CD4-positive, alpha-beta T cell (primary cell): Measurements from ENCODE around the gene GLYR1. TPM values are rescaled to one million over a fixed set of nuclear protein-coding genes. Genes with fewer than 3 reads are reported as not detected.

Experiments
- ATAC-seq: fragments of 200-7000 bp; cut with Tn5 transposase; one replicate; pipeline ENCODE4 v1.10.0; 2022; ENCODE audit warnings: mild to moderate bottlenecking; ENCODE audit not compliant: poor library complexity
- CTCF ChIA-PET: fragments of 350-600 bp; sonication (Branson Sonifier 250); formaldehyde crosslinking; loops from one replicate; lab custom pipeline; 2021; ENCODE audit warnings: antibody characterized with exemption, inconsistent platforms; lab: Charles Lee
- POLR2A ChIA-PET: fragments of 350-600 bp; sonication (Branson Sonifier 250); formaldehyde crosslinking; loops from one replicate; lab custom pipeline; 2021; ENCODE audit warnings: antibody characterized with exemption, inconsistent platforms; lab: Charles Lee
- DNase-seq, 14 experiments: peaks; one replicate each; pipeline ENCODE4 v3.0.0-alpha.2; 2013 to 2020; ENCODE audit warnings: mixed read lengths in 2 of 14
- H3K27ac ChIP-seq, 2 donors: one replicate each; pipeline versions ENCODE4 v1.5.1 to v1.7.0; 2013; ENCODE audit warnings: low read length in 2 of 2, low read depth in 1 of 2, mild to moderate bottlenecking in 1 of 2
- H3K27me3 ChIP-seq, 2 experiments: 1 replicate in 1 of 2; 2 replicates in 1 of 2; pipeline versions ENCODE4 v1.6.1 to v1.7.0; 2013; ENCODE audit warnings: low read length in 2 of 2, control low read depth in 1 of 2, mild to moderate bottlenecking in 1 of 2, moderate library complexity in 1 of 2; ENCODE audit not compliant: insufficient read depth in 2 of 2, control insufficient read depth in 1 of 2
- H3K36me3 ChIP-seq: one replicate; pipeline ENCODE4 v1.6.1; 2013; ENCODE audit warnings: low read length, control low read depth; ENCODE audit not compliant: insufficient read depth
- H3K4me1 ChIP-seq: one replicate; pipeline ENCODE4 v1.6.1; 2013; ENCODE audit warnings: low read length, control low read depth; ENCODE audit not compliant: insufficient read depth
- H3K4me3 ChIP-seq: one replicate; pipeline ENCODE4 v1.5.1; 2013; ENCODE audit warnings: mild to moderate bottlenecking, low read length, moderate library complexity
- H3K9me3 ChIP-seq, 2 experiments: 1 replicate in 1 of 2; 2 replicates in 1 of 2; pipeline versions ENCODE4 v1.6.1 to v1.7.0; 2013; ENCODE audit warnings: low read length in 2 of 2, mild to moderate bottlenecking in 2 of 2, control low read depth in 1 of 2, moderate library complexity in 1 of 2; ENCODE audit not compliant: control insufficient read depth in 1 of 2, insufficient read depth in 1 of 2
- H3K27ac Mint-ChIP-seq: one replicate; pipeline ENCODE4 v1.8.0; 2020; ENCODE audit warnings: mixed read lengths
- H3K27me3 Mint-ChIP-seq: one replicate; pipeline ENCODE4 v1.8.0; 2021; ENCODE audit warnings: mixed read lengths
- H3K36me3 Mint-ChIP-seq: one replicate; pipeline ENCODE4 v1.8.0; 2021; ENCODE audit warnings: low read depth, mixed read lengths
- H3K4me1 Mint-ChIP-seq: one replicate; pipeline ENCODE4 v1.8.0; 2021; ENCODE audit warnings: low read depth, mixed read lengths
- H3K4me3 Mint-ChIP-seq: one replicate; pipeline ENCODE4 v1.8.0; 2020; ENCODE audit warnings: mild to moderate bottlenecking, mixed read lengths
- H3K9me3 Mint-ChIP-seq: one replicate; pipeline ENCODE4 v1.8.0; 2020; ENCODE audit warnings: mixed read lengths
- intact Hi-C, 2 experiments: fragments of 100-400 bp; cut with DNase I in 1 of 2; cut with micrococcal nuclease in 1 of 2; formaldehyde crosslinking; loops; one replicate each; pipeline versions ENCODE4 v1.15.1 to v1.9.0; 2023 to 2025; cut with DNase I, micrococcal nuclease
- total RNA-seq, 174 experiments: library from RNA in 2 of 174; stranded (reverse) in 2 of 174; gene quantifications; one replicate each; pipeline ENCODE4 v1.2.3 and lab custom pipeline; 2021 to 2026
- TF ChIP-seq, protein P1 (sequence below): fragments of 200-600 bp; IDR thresholded peaks from one replicate; pipeline ENCODE4 v1.8.0; 2022; ENCODE audit warnings: antibody characterized with exemption, mild to moderate bottlenecking

GLYR1 gene
- total RNA-seq, 2 experiments from 2014 or later: 71.7 to 77.2 TPM

DNA sequence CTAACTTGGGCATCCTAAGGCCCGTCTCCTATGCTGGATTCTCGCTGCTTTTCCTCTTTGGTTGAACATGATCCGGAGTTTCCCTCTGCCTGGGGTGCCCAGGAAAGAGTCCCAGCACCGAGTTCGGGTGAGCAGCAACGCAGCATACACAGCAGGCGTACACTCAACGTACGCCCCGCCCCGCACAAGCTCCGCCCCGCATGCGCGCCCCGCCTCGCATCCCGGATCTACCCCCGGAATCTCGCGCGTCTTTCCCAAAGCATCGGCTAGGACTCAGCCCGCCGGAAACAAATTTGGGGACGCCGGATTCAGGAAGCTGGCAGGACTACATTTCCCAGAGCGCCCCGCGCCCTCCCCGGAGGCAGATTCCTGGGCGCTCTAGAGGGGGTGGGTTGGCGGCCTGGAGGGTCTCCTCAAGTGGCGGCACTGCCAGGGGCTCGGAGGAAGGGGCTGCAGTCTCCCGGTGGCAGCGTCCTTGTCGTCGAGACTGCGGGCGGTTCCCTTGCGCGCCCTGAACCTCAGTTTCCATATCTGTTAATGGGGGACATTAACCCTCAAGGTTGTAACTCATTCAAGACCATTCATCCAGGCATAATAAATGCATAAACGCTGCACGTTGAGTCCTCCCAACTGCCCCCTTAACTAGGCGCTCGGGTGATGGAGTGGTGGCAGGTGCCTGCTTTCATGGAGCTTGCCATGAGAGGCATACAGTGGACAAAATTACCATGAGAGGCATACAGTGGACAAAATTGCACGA is 78.4 kb downstream of the GLYR1 start:
- H3K4me3 ChIP-seq: peak overlapping the region; percentile 80
- POLR2A ChIA-PET: interaction anchor here (0.8 to 3.5 kb wide), 13 partner anchors 10 to 515 kb away, joined by 3 to 61 read pairs (median 4); partner anchors contain the start of genes ANKS3, CDIP1, DNAAF8 and NUDT16L1
- peaks cover 32% of the 10 kb centered on the region for H3K4me1 Mint-ChIP-seq
- peaks cover 6% of the 10 kb centered on the region for H3K36me3 ChIP-seq
- H3K9me3 Mint-ChIP-seq: no peaks in the 10 kb centered on the region
- intact Hi-C loops: loop anchor here (1.0 to 5.0 kb wide), 4 partner anchors 34 to 329 kb away; partner anchors contain the start of genes ROGDI (in 2 of the 2), EEF2KMT (in 1 of the 2), GLYR1 (in 1 of the 2) and NUDT16L1 (in 1 of the 2)
- no peaks in the 10 kb centered on the region for H3K9me3 ChIP-seq
- peak; percentile 57 for ATAC-seq
- peaks cover 41% of the 10 kb centered on the region for H3K4me1 ChIP-seq
- CTCF ChIA-PET: interaction anchor here (1.9 kb wide), 1 partner anchor 34 kb away, joined by 5 read pairs; the partner anchor contains the start of gene ROGDI
- peak overlapping the region; percentile 96 for H3K4me3 Mint-ChIP-seq
- TF ChIP-seq, protein P1, sequence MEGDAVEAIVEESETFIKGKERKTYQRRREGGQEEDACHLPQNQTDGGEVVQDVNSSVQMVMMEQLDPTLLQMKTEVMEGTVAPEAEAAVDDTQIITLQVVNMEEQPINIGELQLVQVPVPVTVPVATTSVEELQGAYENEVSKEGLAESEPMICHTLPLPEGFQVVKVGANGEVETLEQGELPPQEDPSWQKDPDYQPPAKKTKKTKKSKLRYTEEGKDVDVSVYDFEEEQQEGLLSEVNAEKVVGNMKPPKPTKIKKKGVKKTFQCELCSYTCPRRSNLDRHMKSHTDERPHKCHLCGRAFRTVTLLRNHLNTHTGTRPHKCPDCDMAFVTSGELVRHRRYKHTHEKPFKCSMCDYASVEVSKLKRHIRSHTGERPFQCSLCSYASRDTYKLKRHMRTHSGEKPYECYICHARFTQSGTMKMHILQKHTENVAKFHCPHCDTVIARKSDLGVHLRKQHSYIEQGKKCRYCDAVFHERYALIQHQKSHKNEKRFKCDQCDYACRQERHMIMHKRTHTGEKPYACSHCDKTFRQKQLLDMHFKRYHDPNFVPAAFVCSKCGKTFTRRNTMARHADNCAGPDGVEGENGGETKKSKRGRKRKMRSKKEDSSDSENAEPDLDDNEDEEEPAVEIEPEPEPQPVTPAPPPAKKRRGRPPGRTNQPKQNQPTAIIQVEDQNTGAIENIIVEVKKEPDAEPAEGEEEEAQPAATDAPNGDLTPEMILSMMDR: no peak
- H3K27me3 ChIP-seq: no peaks in the 10 kb centered on the region
- H3K27ac ChIP-seq: peak overlapping the region in 1 of 2 donors; percentile 52
- peak overlapping the region; percentile 90 for H3K27ac Mint-ChIP-seq
- peak; percentile 62 to 96 (median 80) for DNase-seq
- no peaks in the 10 kb centered on the region for H3K27me3 Mint-ChIP-seq
- peaks cover 28% of the 10 kb centered on the region for H3K36me3 Mint-ChIP-seq

GRCh38 chr16:4767872-4768548 is 79.1 kb downstream of the GLYR1 start:
- POLR2A ChIA-PET: interaction anchor here (0.8 to 3.5 kb wide), 13 partner anchors 9 to 514 kb away, joined by 3 to 61 read pairs (median 4); partner anchors contain the start of genes ANKS3, CDIP1, DNAAF8 and NUDT16L1
- peak overlapping the region; percentile 90 for H3K27ac Mint-ChIP-seq
- peaks cover 12% of the 10 kb centered on the region for H3K36me3 ChIP-seq
- H3K36me3 Mint-ChIP-seq: peaks cover 33% of the 10 kb centered on the region
- H3K9me3 Mint-ChIP-seq: no peaks in the 10 kb centered on the region
- peak overlapping the region; percentile 80 for H3K4me3 ChIP-seq
- TF ChIP-seq, protein P1: no peak
- peak overlapping the region in 1 of 2 donors; percentile 52 for H3K27ac ChIP-seq
- ATAC-seq (no peak), DNase-seq (peak in 2 of 14 experiments; percentile 51 to 54)
- H3K27me3 Mint-ChIP-seq: no peaks in the 10 kb centered on the region
- intact Hi-C loops: loop anchor here (1.0 to 5.0 kb wide), 8 partner anchors 33 to 497 kb away; partner anchors contain the start of genes ANKS3 (in 2 of the 2), DNAAF8 (in 2 of the 2), ROGDI (in 2 of the 2) and EEF2KMT (in 1 of the 2)
- H3K4me3 Mint-ChIP-seq: peak overlapping the region; percentile 96
- H3K9me3 ChIP-seq: no peaks in the 10 kb centered on the region
- H3K4me1 Mint-ChIP-seq: peaks cover 32% of the 10 kb centered on the region
- no peaks in the 10 kb centered on the region for H3K27me3 ChIP-seq
- H3K4me1 ChIP-seq: peaks cover 41% of the 10 kb centered on the region
- CTCF ChIA-PET: interaction anchor here (1.9 kb wide), 1 partner anchor 35 kb away, joined by 5 read pairs; the partner anchor contains the start of gene ROGDI
